COLO668 (cell line): Measurements from ENCODE around the gene SYDE1.

Source experiments
- DNase-seq: peaks from one replicate; lab custom pipeline; 2025; ENCODE audit not compliant: unreplicated experiment; lab: John Stamatoyannopoulos, UW

The SYDE1 gene

DNA sequence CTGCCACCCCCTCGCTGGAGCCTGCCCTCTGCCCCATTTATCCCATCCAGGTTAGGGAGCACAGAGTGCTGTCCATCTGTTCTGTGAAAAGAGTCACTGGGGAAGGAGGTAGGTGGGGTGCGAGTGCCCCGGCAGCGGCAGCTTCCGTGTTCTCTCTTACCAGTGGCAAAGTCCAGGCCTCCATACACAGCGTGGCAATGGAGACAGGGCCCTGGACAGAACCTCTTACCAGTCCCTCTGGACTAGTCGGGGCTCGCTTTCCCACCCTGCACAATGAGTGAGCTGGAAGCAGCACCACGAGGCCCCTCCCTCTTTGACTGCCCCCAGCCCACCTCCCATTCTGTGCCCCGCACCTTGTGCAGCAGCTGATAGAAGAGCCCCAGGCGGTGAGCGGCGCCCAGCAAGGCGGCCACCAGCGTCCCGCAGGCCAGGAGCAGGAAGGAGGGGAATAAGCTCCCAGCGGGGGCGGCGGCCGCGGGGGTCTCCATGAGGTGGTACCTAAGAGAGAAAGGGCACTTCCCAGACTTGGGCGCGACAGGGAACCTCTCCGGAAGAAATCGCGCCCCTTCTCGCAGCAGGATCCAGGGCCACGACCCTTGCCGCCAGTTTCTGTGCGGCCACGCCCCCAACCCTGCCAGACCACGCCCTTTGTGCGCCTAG is 17.5 kb downstream of the SYDE1 start:
- peak; percentile 51 for DNase-seq

DNA sequence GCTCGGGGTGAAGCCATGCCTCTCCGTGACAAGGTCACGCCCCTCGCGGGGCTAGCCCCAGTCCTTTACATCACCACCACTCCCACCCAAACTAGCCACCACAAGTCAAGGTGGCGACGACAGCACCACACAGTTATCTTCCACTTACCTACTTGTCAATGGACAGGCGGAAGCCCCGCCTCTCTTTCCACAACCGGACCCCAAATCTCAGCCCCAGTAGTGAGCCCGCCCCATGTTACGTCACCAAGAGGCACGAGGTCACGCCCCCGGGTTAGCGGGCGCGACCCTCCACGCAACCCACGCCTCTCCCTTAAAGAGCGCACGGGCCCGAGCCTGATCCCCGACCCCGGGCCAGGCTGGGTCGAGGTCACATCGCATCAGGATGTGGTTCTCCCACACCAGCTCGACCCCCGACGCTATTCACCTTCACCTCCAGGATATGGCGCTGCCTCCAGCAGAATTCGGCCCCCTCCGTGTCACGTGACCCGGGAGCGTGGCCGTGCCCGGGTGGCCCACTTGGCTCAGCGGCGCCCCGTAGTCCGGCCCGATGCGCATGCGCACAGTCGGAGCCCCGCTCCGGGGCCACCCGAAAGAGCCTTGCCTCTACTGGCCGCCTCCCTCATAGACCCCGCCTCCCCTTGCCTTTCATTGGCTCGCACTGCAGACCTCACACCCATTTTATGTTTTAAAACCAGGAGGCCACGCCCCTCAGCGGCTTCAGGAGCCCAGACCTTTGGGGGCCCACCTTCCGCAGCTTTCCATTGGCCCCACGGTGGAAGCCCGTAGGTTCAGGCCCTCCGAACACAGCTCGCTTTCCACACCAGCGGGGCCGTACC is 18.2 kb downstream of the SYDE1 start:
- DNase-seq, result peak; percentile 97

DNA sequence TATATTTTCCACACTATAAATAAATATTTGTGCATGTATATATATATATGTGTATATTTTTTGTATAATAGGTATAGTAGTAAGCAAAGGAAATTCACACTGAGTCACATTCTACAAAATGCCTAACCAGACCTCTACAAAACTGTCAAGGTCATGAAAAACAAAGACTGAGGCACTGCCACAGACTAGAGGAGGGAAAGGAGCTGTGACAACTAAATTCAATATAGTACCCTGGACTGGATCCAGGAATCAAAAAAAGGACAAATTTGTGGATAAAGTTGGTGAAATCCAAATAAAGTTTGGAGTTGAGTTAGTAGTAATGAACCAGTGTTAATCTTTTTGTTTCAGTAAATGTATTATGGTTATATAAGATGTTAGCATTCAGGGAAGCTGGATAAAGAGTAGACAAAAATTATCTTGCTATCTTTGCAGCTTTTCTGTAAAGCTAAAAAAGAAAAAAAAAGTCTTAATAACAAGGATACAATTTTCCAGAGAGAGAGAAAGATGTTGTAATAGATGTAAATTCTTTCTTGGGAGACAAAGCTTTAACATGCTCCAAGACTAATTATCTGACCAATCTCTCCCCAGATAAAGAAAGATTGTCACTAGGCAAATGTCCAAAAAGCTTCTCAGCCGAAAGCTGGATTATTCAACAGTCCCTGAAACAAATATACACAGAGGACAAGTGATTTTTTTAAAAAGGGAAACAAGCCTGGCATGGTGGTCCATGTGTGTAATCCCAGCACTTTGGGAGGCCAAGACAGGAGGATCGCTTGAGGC is 19.1 kb downstream of the SYDE1 start:
- DNase-seq, result no peak

DNA sequence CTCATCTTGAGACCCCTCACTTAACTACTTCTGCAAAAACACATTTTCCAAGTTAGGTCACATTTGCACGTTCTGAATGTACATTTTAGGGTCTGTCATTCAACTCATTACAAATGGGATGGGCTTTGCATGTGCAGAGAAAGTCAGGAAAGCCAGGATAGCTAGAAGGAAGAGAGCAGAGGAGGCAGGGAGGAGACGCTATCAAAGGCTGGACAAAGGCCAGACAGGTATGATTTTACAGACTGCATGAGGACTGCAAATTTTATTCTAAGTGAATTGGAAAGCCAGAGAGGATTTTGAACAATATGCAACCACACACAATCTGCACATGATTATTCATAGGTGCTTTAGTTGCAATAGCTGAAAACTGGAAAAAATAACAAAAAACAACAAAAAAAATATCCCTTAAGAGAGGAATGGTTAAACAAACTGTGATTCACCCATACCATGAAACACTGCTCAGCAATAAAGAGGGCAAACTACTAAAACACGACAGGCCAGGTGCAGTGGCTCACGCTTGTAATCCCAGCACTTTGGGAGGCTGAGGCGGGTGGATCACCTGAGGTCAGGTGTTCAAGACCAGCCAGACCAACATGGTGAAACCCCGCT is 21.1 kb downstream of the SYDE1 start:
- no peak for DNase-seq

DNA sequence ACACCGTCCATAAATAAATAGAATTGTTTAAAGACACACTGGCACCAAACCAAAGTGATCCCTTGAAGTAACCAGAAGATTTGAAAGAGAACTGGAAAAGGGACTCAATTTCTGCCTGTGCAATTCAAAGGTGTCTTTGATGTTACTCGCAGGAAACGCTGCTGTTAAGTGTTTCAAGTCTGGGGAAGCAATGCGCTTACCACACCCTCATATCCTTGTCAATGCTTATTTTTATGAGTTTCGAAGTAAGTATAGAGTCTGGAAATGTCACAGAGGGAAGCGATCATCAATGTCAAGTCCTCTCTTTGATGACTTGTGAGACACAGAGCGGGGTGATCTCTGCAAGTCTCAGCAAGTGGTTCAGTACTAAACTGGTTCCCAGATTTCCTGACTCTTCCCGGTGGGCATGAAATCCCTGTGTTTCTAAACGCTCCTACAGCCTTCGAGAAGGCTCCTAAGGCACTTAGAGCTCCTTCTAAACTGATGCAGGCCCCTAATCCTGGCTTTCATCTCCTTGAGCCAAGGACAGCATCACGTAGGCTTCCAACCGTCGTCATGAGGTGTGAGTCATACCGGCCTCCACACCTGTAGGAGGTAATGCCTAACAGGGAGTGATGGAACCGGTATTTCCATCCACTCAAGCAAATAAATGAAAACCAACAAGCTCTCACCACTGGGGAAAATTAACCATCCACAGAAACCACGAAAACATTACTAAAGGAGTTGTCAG is 22.8 kb downstream of the SYDE1 start:
- DNase-seq, result peak; percentile 4

DNA sequence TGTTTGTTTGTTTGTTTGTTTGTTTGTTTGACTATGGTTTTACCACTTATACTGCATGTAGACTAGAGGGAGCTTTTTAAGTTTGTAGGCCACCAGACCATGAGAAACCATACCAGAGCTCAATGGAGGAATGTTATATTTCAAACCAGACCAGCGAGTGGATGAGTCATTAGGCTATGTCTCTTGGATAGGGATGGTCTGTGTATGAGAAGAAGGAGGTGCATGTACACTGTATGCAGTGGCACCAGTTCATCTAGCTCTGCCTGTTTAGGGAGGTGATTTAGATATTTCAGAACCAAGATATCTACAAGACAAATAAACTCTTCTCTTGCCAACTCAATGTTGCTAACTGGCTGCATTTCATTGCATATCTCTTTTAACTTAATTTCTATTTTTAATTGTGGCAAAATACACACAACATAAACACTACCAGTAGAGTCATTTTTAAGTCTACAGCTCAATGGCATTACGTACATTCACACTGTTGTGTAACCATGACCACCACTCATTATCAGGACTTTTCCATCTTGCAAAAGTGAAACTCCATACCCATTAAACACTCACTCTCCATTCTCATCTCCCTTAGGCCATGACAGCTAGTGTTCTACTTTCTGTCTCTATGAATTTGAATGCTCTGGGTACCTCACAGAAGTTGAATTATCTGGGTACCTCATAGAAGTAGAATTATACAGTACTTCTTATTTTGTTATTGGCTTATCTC is 29.2 kb downstream of the SYDE1 start:
- DNase-seq, result no peak

DNA sequence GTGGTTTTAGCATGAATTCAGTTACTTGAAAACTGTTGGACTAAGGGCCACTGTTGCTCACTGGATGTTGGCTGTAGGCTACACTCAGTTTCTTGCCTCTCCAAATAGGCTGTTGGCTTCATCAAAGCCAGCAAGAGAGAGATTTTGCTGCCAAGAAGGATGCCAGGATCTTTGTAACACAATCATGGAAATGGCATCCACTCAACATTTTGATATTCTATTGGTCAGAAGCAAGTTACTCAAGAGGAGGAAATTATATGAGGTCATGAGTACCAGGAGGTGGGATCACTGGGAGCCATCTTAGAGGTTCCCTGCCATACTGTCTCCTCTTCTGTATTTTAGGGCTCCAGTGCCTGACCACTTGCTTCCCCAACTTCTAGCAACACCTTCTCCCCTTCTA is 30.6 kb downstream of the SYDE1 start:
- no peak for DNase-seq

DNA sequence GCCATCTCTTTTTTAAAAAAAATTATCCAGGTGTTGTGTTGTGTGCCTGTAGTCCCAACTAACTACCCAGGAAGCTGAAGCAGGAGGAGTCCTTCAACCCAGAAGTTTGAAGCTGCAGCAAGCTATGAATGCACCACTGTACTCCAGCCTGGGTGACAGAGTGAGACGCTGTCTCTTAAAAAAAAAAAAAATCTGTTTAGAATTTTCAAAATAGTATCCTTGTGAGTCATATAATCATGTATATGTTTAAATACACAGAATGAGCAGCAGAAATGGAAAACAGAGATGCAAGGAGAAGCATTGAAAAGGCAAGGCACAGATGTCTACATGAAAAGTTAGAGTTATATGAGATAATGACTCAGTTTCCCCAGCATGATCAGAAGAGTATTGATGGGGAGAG is 31.2 kb downstream of the SYDE1 start:
- DNase-seq, result no peak

DNA sequence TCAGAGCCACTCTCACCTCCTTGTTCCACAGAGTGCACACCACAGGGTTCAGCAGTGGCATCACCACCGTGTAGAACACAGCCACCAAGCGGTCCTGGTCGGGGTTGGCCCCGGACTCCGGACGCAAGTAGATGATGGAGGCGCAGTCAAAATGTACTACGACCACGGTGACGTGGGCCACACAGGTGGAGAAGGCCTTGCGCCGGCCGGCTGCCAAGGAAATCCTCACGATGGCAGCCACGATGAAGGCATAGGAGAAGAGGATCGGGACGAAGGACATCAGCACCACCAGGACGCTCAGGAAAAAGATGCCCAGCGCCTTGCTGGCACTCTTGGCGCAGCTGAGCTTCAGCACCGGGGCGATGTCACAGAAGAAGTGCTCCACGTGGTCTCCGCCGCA is 33.9 kb downstream of the SYDE1 start:
- no peak for DNase-seq

DNA sequence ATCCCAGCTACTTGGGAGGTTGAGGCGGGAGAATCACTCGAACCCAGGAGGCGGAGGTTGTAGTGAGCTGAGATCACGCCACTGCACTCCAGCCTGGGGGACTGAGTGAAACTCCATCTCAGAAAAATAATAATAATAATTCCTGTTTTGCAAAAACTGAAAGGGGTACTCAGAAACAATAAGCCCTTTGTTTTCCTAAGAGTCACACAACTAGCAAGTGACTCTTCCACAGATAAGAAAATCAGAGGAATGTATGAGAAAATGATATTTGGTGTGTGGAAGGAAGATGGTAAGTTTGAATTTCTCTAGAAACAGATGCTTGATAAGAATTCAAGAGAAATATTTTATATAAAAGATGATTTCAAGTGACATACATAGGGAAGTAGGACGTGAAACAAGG is 35.1 kb downstream of the SYDE1 start:
- no peak for DNase-seq

DNA sequence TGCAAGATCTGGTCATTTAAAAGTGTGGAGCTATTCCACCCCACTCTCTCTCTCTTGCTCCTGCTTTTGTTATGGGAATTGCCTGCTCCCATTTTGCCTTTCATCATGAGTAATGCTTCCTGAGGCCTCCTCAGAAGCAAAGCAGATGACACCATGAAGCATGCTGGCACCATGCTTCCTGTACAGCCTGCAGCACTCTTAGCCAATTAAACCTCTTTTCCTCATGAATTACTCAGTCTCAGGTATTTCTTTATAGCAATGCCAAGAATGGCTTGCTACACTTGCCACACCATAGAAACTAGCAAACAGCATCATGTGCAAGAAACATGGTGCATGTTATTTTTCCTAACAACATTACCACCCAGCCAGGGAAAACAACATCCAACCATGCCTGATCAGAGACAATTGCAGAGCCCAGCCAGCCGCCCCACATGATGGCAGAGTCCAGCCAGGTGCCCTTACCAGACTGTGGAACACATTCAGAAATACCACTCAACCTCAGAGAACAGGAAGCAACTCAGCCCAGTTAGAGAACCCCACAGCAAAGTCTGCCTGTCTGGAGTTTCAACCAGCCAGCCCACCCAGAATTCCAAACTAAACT is 36.9 kb downstream of the SYDE1 start:
- DNase-seq, result no peak

DNA sequence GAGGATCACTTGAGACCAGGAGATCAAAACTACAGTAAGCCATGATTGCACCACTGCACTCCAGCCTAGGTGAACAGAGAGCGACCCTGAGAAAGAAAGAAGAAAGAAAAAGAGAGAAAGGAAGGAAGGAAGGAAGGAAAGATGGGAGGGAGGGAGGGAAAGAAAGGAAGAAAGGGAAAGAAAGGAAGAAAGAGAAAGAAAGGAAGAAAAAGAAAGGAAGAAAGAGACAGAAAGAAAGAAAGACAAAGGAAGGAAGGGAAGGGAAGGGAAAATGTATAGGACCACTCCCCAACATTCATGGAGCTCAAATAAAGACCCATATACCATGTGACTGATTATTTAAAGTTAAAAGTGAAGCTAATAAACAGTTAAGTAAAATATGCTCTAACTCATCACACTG is 39.9 kb downstream of the SYDE1 start:
- DNase-seq, result no peak

DNA sequence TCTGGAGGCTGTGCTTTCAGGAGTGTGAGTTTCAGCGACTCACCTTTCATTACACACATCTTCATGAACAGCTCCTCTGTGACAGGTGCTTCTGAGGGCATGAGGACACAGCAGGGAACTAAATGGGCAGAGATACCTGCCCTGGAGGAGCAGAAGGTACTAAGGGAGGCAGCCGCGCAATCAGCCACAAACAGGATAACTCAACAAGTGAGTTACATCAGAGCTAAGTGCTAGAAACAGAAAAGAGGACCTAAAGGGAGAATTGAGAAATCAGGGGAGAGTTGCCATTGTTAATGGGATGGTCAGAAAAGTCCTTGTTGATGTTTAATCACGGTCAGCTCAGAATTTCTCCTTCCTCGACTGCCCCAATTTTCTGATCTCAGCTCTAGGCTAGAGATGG is 42.5 kb downstream of the SYDE1 start:
- no peak for DNase-seq

DNA sequence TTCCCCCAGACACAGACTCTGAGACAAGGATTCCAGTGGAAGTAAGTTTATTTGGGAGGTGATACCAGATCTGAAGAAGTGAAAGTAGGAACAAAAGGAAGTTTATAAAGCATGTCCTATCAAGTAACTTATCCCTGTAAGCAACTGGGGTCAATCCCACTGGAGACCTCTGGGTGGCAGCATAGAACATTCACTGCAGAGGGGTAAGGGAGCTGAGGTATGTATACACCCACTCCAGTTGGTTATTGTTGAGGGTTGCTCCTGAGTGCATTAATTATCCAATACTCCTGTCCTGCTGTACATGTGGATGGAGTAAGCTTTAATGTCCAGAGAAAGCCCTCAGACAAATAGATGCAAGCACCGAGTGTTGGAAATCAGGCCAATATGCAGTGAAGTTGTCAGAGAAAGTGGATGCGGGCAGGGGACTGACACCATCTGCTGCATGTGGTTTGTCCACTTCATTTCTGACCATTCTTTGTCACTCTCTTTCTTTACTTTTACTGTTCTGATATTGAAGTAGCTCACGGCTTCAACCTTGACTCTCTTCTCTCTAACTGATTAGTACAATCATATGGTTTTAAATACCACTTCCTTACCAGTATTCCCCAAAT is 46.9 kb downstream of the SYDE1 start:
- DNase-seq, result peak; percentile 32

DNA sequence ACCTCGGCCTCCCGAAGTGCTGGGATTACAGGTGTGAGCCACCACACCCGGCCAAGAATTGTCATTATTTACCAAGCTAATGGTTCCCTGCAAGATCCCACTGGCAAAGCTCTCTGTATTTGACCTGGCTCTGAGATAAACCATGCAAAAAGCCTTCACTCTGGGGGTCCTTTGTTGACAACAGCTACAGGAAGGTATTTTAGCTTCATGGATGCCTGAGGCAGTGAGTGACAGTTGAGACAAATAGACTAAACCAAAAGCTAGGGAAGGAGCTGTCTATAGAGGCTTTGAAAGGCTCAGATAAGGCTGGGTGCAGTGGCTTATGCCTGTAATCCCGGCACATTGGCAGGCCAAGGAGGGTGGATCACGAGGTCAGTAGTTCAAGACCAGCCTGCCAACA is 48.1 kb downstream of the SYDE1 start:
- no peak for DNase-seq

DNA sequence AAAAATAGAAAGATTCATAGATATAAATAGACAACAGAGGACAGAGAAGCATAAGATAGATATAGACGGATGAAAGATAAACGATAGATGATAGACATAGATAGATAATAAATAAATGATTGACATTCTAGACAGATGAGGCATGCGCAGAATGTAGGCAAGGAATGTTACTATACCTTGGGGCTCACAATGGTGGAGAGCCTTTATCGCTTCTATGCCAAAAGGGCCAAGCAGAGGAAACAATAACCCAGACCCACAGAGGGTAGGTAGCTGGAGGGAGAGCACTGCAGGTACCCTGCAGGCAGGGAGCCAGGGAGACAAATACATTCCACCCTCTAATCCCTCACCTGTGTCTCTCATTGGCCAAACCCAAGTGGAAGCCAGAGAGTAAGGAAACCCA is 49.2 kb downstream of the SYDE1 start:
- DNase-seq, result no peak

DNA sequence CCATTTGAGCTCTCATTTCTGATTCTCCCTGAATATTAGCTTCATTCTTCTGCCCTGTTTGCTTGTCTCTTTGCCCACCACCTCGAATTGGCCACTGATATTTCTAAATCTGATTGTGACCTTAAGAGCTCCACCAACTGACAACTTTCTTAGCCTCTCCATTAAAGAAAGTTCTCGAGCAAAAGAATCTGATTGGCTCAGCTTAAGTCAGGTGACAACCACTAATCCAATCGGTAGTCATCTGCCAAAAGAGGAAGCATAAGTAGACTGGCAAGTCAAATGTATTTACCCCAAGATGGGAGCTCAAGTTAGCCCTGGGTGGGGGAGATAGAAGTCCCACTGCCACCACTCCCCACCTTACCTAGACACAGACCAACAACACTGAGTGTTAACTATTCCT is 52.0 kb downstream of the SYDE1 start:
- no peak for DNase-seq

DNA sequence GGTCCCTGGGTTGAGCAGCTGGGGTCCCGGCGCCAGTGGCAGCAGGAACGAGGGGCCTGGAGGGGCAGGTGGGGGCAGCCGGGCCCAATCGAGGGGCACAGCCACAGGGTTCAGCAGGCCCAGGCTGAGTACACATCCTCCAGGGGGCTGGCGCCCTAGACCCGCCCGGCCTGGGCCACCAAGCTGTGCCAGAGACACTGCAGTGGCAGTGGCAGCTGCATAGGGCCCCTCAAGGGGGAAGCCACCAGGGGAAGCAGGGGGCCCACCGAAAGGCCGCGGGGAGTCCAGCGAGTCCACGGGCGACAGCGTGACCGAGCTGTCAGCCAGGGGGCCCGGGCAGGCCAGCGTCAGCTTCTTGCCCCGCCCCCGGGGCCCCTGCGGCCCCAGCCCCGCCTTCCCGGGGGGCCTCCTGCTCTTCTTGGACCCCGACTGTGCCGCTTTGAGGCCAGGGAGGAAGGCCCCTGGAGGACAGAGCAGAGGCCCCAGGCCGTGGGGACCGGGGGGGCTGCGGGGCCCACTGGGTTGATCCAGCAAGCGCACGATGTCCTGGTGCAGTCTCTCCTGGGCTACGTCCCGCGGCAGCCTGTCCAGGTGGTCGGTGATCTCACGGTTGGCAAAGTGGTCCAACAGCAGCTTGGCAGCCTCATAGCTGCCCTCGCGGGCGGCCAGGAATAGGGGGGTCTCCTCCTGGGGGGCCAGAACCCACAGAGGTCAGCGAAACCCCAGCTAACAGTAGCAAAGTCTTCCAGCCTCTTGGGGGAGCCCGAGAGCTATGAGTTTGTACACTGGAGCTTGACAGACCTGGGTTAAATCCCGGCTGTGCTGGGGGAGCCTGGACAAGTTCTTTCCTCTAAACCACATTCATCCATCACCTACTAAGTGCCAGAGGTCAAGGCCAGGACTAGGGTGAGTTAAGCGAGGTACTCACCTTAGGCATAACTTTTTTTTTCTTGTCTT is 54.1 kb downstream of the SYDE1 start:
- peak; percentile 54 for DNase-seq
